Upper lobe of left lung (tissue), 4 donors: ENCODE measurements around the gene INPP5J.

Experiments
- CTCF ChIP-seq, 6 experiments: fragments of 450-650 bp in 4 of 6; fragments of 200-600 bp in 2 of 6; sonication (generic) in 2 of 6; IDR thresholded peaks; one replicate each; pipeline ENCODE4 v1.5.1; 2016 to 2019; ENCODE audit warnings: antibody characterized with exemption in 6 of 6
- POLR2A ChIP-seq, 4 donors: fragments of 450-650 bp; IDR thresholded peaks; one replicate each; pipeline ENCODE4 v1.5.1; 2016 to 2017; ENCODE audit warnings: antibody characterized with exemption in 4 of 4, mild to moderate bottlenecking in 2 of 4

DNA sequence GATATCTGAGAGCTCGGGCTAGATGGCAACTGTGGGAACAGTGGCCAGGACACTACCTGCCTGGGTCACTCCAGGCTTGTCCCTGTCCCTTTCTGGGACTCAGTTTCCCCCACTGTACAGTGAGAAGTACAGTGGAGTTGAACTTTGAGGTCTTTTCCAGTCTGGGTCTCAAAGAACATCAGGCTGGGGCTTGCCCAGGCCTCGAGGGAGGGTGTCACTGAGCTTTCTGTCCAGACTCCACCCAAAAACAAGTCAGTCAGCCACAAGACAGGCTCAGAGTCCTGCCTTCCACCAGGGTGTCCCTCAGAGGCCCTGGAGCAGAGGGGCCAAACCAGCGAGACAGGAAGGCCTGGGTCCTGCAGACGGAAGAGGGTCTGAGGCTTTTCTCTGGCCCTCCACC, 19.5 kb downstream of the INPP5J start:
- TF ChIP-seq POLR2A (IDR thresholded peaks at IDR 0.05) = no peak
- TF ChIP-seq CTCF (IDR thresholded peaks at IDR 0.05) = no peak
